Lung (tissue), 13 donors: ENCODE results near the gene CDK5R2. TPM values are rescaled to one million over a fixed set of nuclear protein-coding genes. Genes with fewer than 3 reads are reported as not detected.

Experiments used
- ATAC-seq: fragments of 200-7000 bp; cut with Tn5 transposase; one replicate; pipeline ENCODE4 v1.9.1; 2020; ENCODE audit warnings: moderate number of reproducible peaks; ENCODE audit not compliant: insufficient read depth, low FRiP score
- DNase-seq, 3 donors: peaks; one replicate each; pipeline ENCODE4 v3.0.0-alpha.2; 2013 to 2017
- H3K27ac ChIP-seq, 2 donors: one replicate each; pipeline ENCODE4 v1.5.1; 2013; ENCODE audit warnings: mild to moderate bottlenecking in 2 of 2, moderate library complexity in 2 of 2, control low read depth in 1 of 2, inconsistent platforms in 1 of 2, low read depth in 1 of 2, low read length in 1 of 2
- H3K27me3 ChIP-seq, 3 donors: one replicate each; pipeline ENCODE4 v1.5.1; 2013; ENCODE audit warnings: low read length in 2 of 3; ENCODE audit not compliant: control insufficient read depth in 3 of 3, insufficient read depth in 3 of 3
- H3K36me3 ChIP-seq, 4 donors: one replicate each; pipeline ENCODE4 v1.5.1; 2013; ENCODE audit warnings: low read length in 4 of 4, mild to moderate bottlenecking in 1 of 4, moderate library complexity in 1 of 4; ENCODE audit not compliant: control insufficient read depth in 4 of 4, insufficient read depth in 4 of 4
- H3K4me1 ChIP-seq, 5 donors: one replicate each; pipeline ENCODE4 v1.5.1; 2013; ENCODE audit warnings: low read length in 5 of 5, mild to moderate bottlenecking in 2 of 5, moderate library complexity in 1 of 5; ENCODE audit not compliant: control insufficient read depth in 5 of 5, insufficient read depth in 5 of 5
- H3K4me3 ChIP-seq: one replicate; pipeline ENCODE4 v1.5.1; 2013; ENCODE audit warnings: mild to moderate bottlenecking, control low read depth, moderate library complexity
- H3K9ac ChIP-seq, 2 donors: one replicate each; pipeline ENCODE4 v1.5.1; 2013; ENCODE audit warnings: low read length in 2 of 2, control low read depth in 1 of 2; ENCODE audit not compliant: insufficient read depth in 1 of 2
- H3K9me3 ChIP-seq, 4 donors: one replicate each; pipeline ENCODE4 v1.5.1; 2013; ENCODE audit warnings: low read length in 3 of 4, mild to moderate bottlenecking in 1 of 4, moderate library complexity in 1 of 4; ENCODE audit not compliant: control insufficient read depth in 4 of 4, insufficient read depth in 3 of 4
- WGBS, 2 donors: extraction: QIAGEN DNeasy Blood & Tissue Kit; methylation state at CpG; one replicate each; pipeline ENCODE4 v1.1.7; 2013; 5-methylcytosine and 5-hydroxymethylcytosine counted together
- polyA plus RNA-seq, 2 donors: library from polyadenylated mRNA; stranded (reverse); fragments of 200-250 nt; gene quantifications; one replicate each; pipeline ENCODE4 v1.2.1, GENCODE V29; 2013
- small RNA-seq: library from RNA; depleted of rRNA; stranded (forward); fragments of <200 nt; gene quantifications from one replicate; pipeline ENCODE3, GENCODE V24; 2014; ENCODE audit warnings: low replicate concordance
- total RNA-seq, 2 donors: library from RNA; depleted of rRNA in 1 of 2; stranded (reverse); fragments of >200 nt in 1 of 2; gene quantifications; one replicate each; pipeline ENCODE4 v1.2.1, GENCODE V29; 2014 to 2021
- TF ChIP-seq, protein P1 (sequence below): IDR thresholded peaks from 2 replicates; pipeline ENCODE4 v1.5.1; 2012; ENCODE audit warnings: mild to moderate bottlenecking; ENCODE audit errors: control extremely low read depth, extremely low read depth
- donor health status: control.
- donor health status: control.
- donor health status: Bipolar disorder and iron deficiency.
- donor health status: healthy.
- donor health status: DM: yes; HTN: yes; CAD: no.

CDK5R2 gene
- total and polyA plus RNA-seq, 4 donors: 0.03 to 0.17 (median 0.08) TPM; not detected in 1

DNA sequence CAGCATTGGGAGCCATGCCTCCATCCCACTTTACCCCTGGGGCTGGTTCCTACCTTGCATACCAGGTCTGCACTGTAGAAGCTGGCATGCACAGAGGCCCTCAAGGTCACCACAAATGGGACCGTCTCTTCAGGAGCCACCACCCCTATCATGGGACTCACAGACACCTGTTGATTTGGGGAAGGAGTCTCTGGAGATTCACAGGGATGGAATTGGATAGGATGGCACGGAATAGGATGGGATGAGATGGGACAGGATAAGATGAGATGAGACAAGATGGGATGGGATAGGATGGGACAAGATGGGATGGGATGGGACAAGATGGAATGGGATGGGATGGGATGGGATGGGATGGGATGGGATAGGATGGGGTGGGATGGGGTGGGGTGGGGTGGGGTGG lies 49.8 kb downstream of the CDK5R2 start:
- ATAC-seq (no peak), DNase-seq (no peak)
- H3K27me3 ChIP-seq: peaks cover 0 to 10% (median 3%) of the 10 kb centered on the region in 3 donors
- no peak overlapping the region for H3K27ac ChIP-seq
- no peaks in the 10 kb centered on the region for H3K9me3 ChIP-seq
- no peaks in the 10 kb centered on the region for H3K36me3 ChIP-seq
- 72 to 81% methylated on average over 2 of the region's 2 CpGs for WGBS, 2 donors
- TF ChIP-seq, protein P1, sequence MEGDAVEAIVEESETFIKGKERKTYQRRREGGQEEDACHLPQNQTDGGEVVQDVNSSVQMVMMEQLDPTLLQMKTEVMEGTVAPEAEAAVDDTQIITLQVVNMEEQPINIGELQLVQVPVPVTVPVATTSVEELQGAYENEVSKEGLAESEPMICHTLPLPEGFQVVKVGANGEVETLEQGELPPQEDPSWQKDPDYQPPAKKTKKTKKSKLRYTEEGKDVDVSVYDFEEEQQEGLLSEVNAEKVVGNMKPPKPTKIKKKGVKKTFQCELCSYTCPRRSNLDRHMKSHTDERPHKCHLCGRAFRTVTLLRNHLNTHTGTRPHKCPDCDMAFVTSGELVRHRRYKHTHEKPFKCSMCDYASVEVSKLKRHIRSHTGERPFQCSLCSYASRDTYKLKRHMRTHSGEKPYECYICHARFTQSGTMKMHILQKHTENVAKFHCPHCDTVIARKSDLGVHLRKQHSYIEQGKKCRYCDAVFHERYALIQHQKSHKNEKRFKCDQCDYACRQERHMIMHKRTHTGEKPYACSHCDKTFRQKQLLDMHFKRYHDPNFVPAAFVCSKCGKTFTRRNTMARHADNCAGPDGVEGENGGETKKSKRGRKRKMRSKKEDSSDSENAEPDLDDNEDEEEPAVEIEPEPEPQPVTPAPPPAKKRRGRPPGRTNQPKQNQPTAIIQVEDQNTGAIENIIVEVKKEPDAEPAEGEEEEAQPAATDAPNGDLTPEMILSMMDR: no peak
- no peak overlapping the region for H3K9ac ChIP-seq
- no peak overlapping the region for H3K4me3 ChIP-seq
- no peaks in the 10 kb centered on the region for H3K4me1 ChIP-seq

DNA sequence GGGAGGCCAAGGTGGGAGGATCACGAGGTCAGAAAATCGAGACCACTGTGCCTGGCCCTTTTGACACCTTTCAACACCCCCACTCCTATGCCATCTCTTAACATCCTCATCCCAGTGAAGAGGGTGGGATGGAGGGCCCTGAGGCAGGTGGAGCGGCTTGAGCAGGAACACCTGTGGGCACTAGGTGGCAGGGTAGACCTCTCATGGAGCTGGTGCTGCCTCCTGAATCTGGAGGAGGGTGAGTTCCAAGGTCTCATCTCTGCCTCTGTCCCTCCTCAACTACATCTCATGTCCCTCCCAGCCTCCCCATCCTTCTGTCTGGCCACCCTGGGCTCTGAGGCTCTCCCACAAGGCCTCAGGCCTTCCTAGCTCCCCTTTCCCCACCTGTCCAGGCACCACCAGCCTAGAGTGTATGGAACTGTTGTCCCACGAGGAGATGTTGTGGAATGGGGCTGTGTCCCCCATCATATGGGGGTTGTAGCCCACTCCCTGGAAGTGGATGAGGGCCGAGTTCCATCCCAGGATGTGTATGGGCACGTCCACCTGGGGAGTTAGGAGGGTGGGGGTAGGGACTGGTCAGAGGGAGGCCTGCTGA lies 50.8 kb downstream of the CDK5R2 start:
- TF ChIP-seq, protein P1: no peak
- Histone ChIP-seq H3K27ac (no peak overlapping the region), H3K36me3 (no peaks in the 10 kb centered on the region), H3K4me3 (no peak overlapping the region), H3K27me3 (peaks cover 0 to 4% (median 0%) of the 10 kb centered on the region in 3 donors), H3K4me1 (no peaks in the 10 kb centered on the region), H3K9ac (no peak overlapping the region), H3K9me3 (no peaks in the 10 kb centered on the region)
- ATAC-seq (no peak), DNase-seq (no peak)
- whole genome bisulfite sequencing, 2 donors: 52 to 59% methylated on average over 6 of the region's 6 CpGs

DNA sequence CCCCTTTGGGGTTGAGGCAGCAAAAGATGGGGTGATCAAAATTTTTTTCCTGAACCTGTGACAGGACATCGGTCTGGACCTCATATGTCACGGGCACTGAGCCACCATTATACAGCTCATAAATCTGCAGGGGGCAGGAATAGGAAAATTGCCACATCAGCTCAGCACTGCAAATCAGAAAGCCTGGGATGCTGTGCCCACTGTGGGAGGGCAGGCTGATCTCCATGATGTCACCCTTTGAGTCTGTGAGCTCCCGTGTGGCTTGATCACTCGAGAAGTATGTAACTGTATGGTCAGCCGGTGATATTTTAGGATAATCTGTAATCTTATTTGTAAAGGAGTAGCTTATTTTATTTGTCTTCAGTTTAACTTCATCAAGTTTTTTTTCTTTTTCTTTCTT lies 51.4 kb downstream of the CDK5R2 start:
- ATAC-seq: no peak
- TF ChIP-seq, protein P1: no peak
- peaks cover 0 to 4% (median 0%) of the 10 kb centered on the region in 3 donors for H3K27me3 ChIP-seq
- no peaks in the 10 kb centered on the region for H3K9me3 ChIP-seq
- H3K4me1 ChIP-seq: no peaks in the 10 kb centered on the region
- H3K4me3 ChIP-seq: no peak overlapping the region
- H3K27ac ChIP-seq: no peak overlapping the region
- H3K36me3 ChIP-seq: no peaks in the 10 kb centered on the region
- no peak overlapping the region for H3K9ac ChIP-seq
- 85 to 91% methylated on average over 5 of the region's 5 CpGs for WGBS, 2 donors
- DNase-seq: no peak

Small RNAs within 50 kb of the gene (small RNA-seq; reads per million reads assigned to genes)
- gene MIR375 (1,324 reads per million, percentile 99 among the genes with 10 or more reads in this experiment), gene RNU6-642P (not detected)

Other genes with a start within 250 kb of the CDK5R2 start
- gene TTLL4, start 248.8 kb upstream of the CDK5R2 start, total RNA-seq: 10 to 100 TPM; 25.1 to 30.5 TPM
- gene TTLL4, start 248.8 kb upstream of the CDK5R2 start, polyA plus RNA-seq: 10 to 100 TPM; 18.6 to 19.6 TPM
- 100 to 1,000 TPM in 1 of 2 donors, 10 to 100 TPM in 1; 38.3 to 110 TPM for gene CYP27A1, start 177.5 kb upstream of the CDK5R2 start, total RNA-seq
- gene CYP27A1, start 177.5 kb upstream of the CDK5R2 start, polyA plus RNA-seq: 10 to 100 TPM; 65.3 to 88.9 TPM
- not detected for gene PRKAG3, start 127.9 kb upstream of the CDK5R2 start, total RNA-seq
- gene PRKAG3, start 127.9 kb upstream of the CDK5R2 start, polyA plus RNA-seq: under 1 TPM in 1 of 2 donors, not detected in 1; 0.01 TPM
- gene WNT6, start 99.9 kb upstream of the CDK5R2 start, total RNA-seq: under 1 TPM; 0.40 to 0.54 TPM
- under 1 TPM; 0.08 to 0.16 TPM for gene WNT6, start 99.9 kb upstream of the CDK5R2 start, polyA plus RNA-seq
- gene WNT10A, start 78.8 kb upstream of the CDK5R2 start, total RNA-seq: under 1 TPM; 0.65 to 0.77 TPM
- gene WNT10A, start 78.8 kb upstream of the CDK5R2 start, polyA plus RNA-seq: under 1 TPM; 0.17 to 0.43 TPM
- not detected for gene FEV, start 25.5 kb downstream of the CDK5R2 start, total RNA-seq
- not detected for gene FEV, start 25.5 kb downstream of the CDK5R2 start, polyA plus RNA-seq
- not detected for gene CRYBA2, start 33.8 kb downstream of the CDK5R2 start, total RNA-seq
- gene CRYBA2, start 33.8 kb downstream of the CDK5R2 start, polyA plus RNA-seq: under 1 TPM in 1 of 2 donors, not detected in 1; 0.08 TPM
- 10 to 100 TPM; 10.3 to 16.5 TPM for gene CFAP65, start 81.8 kb downstream of the CDK5R2 start, total RNA-seq
- gene CFAP65, start 81.8 kb downstream of the CDK5R2 start, polyA plus RNA-seq: 1 to 10 TPM; 3.9 to 5.8 TPM
- gene IHH, start 101.3 kb downstream of the CDK5R2 start, total RNA-seq: 1 to 10 TPM; 2.2 to 4.4 TPM
- gene IHH, start 101.3 kb downstream of the CDK5R2 start, polyA plus RNA-seq: 1 to 10 TPM in 1 of 2 donors, under 1 TPM in 1; 0.55 to 1.8 TPM
- gene NHEJ1, start 201.1 kb downstream of the CDK5R2 start, total RNA-seq: 10 to 100 TPM; 13.3 to 21.1 TPM
- gene NHEJ1, start 201.1 kb downstream of the CDK5R2 start, polyA plus RNA-seq: 10 to 100 TPM in 1 of 2 donors, 1 to 10 TPM in 1; 8.4 to 11.7 TPM
- gene SLC23A3, start 210.4 kb downstream of the CDK5R2 start, total RNA-seq: 1 to 10 TPM; 2.0 to 2.5 TPM
- 1 to 10 TPM in 1 of 2 donors, under 1 TPM in 1; 0.80 to 1.7 TPM for gene SLC23A3, start 210.4 kb downstream of the CDK5R2 start, polyA plus RNA-seq
- gene CNPPD1, start 217.3 kb downstream of the CDK5R2 start, total RNA-seq: 10 to 100 TPM; 27.5 to 66.9 TPM
- gene CNPPD1, start 217.3 kb downstream of the CDK5R2 start, polyA plus RNA-seq: 10 to 100 TPM; 37.2 to 60.1 TPM
- 10 to 100 TPM; 42.1 to 80.6 TPM for gene RETREG2, start 218.6 kb downstream of the CDK5R2 start, total RNA-seq
- gene RETREG2, start 218.6 kb downstream of the CDK5R2 start, polyA plus RNA-seq: 10 to 100 TPM; 46.8 to 56.6 TPM
- gene ZFAND2B, start 247.1 kb downstream of the CDK5R2 start, total RNA-seq: 10 to 100 TPM; 28.2 to 41.4 TPM
- 10 to 100 TPM; 37.7 to 45.1 TPM for gene ZFAND2B, start 247.1 kb downstream of the CDK5R2 start, polyA plus RNA-seq